HG03095 (cell line): ENCODE data around the gene RXRG.

Experiments
- ATAC-seq: cut with Tn5 transposase; IDR thresholded peaks from one replicate; pipeline ENCODE4 v1.9.1; 2021; ENCODE audit warnings: moderate library complexity; ENCODE audit not compliant: unreplicated experiment

Gene RXRG

DNA sequence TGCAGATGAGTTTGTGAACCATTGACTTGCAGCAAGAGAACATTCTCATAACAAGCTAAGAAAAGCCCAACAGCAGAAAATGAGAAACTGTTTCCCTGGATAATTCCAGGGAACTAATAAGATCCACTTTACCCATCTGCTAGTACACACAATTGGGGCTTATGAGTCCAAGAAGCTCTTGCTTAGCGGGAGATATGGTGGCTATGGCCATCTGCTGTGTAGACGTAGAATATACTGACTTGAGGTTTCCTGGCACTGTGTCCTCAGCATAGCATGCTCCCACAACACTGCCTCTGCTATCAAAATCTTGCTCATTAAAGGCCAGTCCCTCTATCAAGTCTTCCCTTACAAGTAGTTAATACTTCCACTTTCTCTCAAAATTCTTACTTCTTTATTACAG lies 6.8 kb upstream of the RXRG start:
- no peak for ATAC-seq

DNA sequence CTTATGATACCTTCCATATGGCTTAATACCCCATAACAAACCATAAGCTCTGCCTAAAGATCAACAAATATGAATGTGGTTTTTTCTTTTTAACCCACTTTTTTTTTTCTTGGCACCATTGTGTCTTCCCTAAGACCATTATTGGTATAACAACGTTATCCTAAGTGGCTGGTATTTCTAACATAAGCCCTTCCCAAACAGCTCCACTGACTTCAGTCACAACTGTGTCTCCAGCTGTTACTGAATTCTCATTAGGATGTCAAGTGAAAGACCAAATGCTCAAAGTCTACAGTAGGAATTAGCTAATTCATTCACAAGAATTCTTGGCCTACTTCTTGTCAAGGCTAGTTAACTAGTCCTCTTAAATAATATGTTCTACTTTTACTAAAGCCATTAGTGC lies 4.2 kb upstream of the RXRG start:
- ATAC-seq: no peak

DNA sequence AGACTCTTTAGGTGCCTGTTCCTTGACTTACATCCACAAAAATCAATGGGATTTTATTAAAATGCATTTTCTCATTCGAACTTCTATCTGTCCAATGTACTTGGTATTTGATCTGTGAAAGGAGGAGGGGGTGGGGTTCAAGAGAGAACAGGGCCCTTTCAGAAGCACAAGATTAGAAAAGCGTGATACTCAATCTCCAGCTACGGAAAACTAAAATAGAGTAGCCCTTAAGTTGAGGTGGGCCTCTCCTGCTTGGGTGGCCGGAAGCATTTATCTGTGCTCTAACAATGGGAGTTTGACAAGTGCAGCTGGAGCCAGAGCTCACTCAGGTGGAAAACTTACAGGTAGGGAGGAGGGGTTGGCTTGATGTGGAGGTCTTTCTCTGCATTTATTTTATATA lies 462 bp upstream of the RXRG start:
- no peak for ATAC-seq

DNA sequence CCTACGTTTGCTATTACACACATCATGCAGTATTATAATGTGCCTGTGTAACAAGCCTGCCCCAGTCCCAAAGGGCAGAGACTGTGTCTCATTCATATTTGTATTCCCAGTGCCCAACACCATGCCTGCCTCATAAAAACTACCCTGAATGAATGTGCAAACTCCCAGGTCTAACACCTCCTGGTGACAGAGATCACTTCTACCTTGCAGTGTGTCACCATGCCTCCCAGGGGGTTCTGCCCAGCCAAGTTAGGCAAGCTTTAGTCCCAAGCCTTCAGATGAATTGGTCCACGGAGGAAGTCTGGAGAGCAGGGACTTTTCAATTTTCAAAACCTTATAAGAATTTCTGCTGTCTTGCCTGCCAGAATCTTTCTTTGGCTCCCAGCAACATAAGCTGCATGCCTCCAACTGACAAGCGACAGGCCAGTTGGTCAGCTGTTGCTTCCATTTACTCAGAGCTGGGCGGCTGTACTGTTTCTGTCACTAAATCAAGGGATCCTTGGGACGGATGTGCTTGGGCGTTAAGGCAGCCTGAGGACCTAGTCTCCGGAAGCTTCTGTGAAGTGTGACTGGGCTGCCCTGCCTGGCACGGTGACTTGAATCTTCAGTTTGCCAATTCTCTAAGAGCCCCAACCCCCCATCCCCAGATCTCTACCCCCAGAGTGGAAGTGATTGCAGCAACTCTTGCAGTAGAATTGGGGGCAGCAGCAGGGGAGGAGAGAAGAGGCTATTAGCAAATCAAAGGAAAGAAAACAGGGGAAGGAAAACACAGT lies 1.2 kb downstream of the RXRG start:
- no peak for ATAC-seq

DNA sequence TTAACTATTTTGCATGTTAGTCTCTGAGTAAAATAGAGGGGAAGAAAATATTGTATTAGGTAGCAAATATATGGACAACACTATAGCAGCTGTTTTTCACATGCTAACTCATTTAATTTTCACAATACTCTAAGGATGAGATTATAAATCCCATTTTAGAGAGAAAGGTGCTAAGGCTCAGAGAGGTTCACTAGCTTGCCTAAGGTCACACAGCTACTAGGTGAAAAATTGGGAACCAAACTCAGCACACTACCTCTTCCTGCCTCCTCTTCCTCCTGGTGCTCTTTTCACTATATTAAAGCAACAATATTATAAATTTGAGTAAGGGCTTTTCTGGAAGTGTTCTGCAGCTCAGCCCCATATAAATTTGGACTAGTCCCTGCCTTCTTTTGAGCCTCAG lies 2.3 kb downstream of the RXRG start:
- ATAC-seq: no peak

DNA sequence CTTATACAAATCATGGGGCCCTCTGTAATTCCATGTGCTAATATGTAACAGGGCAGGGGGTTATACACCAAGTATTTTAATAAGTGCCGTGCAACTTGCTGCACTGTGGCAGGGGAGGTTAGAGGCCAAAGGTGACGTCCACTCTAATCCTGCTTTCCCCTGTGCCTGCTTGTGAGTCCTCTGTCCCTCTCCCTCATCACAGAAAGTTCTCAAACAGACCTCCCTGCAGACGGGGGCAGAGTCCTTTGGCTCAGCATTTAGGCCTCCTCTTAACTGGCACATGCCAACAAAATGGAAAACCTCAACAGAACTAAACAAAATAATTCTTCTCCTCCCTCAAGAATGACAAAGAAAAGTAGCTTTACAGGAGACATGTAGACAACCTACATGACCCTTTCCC lies 2.9 kb downstream of the RXRG start:
- ATAC-seq: no peak

DNA sequence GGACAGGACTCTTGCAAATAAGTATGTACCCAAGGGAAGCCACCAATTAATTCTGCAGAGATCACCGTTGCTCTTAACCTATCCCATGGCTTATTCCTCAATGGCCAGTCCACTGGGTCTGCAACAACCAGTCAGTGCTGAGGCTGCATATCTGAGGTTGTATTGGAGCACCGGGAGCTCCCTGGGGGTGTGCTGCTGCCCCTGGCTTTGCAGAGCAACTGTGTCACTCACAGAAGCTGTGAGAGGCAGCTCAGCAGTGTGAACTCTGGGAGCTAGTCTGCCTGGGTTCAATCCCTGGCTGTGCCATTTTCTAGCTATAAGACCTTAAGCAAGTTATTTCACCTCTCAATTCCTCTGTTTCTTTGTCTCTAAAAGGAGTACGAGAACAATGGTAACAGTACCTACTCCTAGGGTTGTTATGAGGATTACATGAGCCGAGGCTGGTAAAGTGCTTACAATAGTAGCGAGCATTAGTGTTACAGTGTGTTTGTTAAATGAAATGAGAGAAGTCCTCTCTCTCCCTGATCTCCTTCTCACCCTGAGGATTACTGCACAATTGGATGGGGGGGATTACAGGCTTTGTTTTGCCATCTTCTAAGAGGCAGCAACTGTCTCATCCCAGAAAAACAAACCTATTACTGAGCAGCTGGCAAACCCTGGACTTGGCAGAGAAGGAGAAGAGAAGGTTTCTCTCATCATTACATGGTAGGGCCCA lies 3.6 kb downstream of the RXRG start:
- ATAC-seq: no peak

DNA sequence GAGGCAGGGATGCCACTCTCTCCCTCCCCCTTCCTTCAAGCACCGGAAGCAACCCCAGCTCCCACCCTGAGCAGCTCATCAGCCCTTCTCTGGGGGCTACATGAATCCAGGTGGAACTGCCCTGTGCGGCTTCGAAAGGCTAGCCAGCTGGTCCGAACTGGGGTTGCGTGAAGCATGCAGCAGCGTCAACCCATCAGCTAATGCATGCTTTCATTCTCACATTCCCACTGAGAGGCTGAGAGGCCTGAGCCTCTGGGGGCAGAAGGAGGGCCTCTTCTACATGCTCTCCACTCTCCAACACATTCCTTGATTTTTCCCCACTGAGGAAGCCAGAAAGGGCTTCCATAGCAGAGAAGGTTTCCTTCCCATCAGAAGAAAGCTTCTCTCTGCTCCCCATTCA lies 5.6 kb downstream of the RXRG start:
- ATAC-seq: no peak

DNA sequence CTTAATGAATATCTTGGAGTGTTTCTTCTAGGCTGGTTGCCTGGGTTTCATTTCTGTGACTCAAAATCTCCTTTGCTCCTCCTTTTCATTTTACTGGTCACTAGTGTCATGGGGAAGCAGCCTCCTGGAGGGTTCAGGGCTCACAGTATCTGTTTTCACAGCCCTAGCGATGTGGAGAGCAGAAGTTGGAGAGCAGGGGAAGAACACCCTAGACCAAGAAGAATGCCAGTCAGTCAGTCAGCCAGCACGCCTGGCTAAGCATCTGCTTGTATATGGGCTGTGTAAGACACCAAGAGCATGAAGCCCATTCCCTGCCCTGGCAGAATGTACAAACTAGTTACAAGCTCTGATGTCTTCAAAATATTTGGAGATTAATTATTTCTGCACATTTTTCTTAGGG lies 7.9 kb downstream of the RXRG start:
- no peak for ATAC-seq

DNA sequence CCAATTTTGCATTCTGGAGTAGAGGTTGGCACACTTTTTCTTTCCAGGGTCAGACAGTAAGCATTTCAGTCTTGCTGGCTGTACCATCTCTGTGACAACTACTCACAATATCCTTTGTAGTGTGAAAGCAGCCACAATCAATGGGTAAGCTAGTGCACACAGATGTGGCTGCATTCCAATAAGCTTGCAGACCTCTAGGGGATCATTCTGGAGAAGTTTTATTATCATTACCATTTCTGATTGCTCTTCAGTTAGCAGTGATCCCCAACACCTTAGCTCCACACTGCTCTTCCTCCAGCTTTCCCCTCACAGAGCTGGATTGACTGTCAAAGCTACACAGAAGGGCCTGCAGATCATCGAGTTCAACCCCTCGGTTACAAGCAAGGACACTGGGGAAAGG lies 9.1 kb downstream of the RXRG start:
- no peak for ATAC-seq

DNA sequence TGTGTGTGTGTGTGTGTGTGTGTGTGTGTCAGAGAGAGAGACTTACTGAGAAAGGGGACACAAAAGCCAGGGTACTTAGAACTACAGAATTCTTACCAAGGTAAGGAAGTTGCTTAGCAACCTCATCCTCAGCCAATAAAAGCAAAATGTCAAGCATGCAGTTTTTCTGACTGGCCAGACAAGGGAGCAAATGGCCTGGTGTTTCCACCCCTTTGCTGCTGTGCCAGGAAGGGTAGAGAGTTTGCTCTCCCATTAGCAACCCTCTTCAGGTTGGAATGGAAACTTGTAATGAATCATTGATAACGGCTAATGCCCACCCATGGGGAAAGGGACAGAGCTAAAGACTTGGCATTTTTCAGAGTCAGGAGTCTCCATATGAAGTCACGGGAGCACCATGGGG lies 10.6 kb downstream of the RXRG start:
- ATAC-seq: no peak

DNA sequence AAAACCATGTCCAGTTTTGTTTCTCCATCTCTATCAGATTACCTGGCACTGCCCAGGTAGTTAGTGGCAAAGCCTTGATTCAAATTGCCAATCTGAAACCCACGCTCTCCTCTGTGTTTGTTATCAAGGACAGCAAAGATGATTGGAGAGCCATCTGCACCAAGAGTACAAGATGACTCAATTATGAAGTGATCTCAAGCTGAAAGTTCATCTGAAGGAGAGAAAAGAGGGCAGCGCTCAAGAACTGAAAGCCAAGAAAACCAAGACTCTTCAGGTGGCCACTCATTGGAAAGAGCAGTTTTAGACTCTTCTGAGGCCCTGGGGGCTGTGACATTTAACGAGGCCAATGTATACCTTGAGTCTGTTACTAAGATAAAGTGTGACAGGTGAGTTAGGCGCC lies 13.8 kb downstream of the RXRG start:
- ATAC-seq: peak; percentile 88

DNA sequence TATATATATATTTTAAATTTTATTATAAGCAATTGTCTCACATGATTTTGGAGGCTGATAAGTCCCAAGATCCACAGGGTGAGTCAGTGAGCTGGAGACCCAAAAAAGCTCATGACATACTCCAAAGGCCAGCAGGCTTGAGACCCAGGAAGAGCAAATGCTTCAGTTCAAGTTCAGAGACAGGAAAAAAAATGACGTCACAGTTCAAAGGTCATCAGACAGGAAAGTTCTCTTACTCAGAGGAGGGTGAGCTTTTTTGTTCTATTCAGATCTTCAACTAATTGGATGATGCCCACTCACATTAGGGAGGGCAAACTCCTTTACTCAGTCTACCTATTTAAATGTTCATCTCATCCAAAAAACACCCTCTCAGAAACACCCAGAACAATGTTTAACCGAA lies 18.2 kb downstream of the RXRG start:
- ATAC-seq: no peak

DNA sequence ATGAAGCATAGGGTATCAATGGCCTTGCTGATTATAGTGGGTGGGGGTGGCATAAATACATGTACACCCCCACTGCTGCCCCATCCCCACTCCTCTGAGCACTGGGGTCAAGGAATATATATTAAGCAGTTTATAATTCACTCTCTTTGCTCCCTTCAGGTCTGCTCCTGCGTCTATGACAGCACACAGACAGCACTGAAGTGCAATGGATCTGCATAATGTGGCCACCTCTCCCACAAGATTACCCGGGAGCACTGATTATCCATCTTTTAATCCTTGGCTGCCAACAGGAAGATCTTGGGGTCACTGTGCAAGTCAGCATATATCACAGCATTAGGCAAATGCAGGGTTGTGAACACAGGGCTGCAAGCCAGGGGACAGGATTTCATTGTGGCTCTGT lies 19.3 kb downstream of the RXRG start:
- no peak for ATAC-seq

DNA sequence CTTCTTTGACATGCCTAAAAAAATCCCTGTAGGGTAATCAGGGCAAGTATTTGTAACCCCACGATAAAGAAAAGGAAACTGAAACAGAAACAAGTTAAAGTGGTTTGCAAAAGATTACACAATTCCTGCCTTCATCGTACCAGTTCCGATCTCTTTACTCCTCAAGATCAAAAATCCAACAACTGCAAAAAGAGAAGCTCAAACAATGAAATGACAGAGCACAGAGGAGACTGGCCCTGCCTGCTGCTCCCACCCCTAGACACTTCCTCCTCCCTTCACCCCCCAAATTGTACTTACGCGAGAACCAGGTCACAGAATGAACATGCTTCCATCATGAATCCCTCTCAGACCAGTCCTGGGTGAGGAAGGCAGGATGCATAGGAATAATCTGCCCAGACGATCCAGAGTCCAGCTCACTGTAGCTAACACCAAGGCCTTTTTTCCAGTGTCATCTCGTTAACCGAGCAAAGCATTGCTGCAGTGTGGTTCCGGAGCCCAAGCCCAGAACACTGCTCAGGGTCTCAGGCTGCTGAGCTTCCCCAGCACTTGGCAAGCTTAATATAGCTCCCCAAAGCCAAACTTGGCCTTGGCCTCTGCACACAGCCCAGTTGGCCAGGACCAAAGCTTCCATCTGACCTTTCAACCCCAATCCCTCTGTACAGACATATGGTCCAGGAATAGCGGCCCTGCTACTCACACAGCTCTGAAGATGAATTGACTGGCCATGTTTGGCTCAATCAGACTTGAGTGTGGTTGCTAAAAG lies 20.3 kb downstream of the RXRG start:
- no peak for ATAC-seq

DNA sequence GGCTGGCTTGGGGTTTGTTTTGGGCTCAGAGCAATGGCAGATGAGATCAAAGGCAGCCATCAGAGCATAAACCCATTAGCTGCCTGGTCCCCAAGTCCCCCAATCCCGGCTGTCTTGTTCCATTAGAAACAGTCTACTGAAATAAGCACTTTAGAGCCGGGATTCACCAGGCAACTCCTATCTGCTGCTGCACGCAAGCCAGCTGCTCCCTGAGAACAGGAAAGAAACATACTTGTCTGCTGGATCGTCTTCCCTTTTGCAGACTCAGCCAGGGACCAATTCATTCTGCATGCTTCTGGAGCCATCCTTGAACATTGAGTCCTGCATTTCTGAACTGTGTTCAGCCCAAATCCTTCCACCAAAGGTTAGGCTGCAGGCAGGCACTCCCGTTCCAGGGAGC lies 21.8 kb downstream of the RXRG start:
- no peak for ATAC-seq

DNA sequence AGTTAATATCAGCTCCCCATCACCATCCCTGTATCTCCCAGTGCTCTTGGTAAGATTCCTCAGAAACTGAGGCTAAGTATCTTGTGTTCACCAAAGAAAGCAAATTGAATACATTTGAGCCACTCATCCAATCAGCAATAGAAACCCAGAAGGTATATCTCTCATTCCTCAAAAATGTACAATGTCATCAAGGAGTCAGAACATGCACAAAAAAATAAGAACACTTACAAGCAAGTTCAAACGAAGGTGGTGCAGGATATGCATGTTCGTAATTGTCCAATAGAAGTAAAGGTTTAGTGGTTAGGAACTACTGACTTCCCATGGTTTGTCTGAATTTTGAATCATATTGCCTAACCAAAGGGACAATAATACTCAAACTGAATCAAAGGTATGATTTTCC lies 24.3 kb downstream of the RXRG start:
- ATAC-seq: no peak

DNA sequence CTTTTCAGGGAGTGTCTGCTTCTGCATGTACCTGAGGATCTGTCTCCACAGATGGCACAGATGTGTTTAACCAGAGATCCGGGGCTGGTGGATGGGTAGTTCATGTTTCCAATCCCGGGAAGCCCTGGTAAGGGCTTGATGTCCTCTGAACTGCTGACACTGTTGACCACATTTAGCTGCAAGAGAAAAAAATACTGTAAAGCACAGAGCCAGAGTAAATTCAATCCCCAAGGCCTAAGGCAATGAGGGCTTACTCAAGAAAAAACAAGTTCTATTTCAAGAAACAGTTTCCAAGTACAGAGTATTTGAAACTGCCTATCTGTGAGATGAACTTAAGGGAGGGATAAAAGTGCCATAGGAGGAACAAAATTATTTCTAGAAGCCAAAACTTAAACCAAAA lies 25.1 kb downstream of the RXRG start:
- no peak for ATAC-seq

DNA sequence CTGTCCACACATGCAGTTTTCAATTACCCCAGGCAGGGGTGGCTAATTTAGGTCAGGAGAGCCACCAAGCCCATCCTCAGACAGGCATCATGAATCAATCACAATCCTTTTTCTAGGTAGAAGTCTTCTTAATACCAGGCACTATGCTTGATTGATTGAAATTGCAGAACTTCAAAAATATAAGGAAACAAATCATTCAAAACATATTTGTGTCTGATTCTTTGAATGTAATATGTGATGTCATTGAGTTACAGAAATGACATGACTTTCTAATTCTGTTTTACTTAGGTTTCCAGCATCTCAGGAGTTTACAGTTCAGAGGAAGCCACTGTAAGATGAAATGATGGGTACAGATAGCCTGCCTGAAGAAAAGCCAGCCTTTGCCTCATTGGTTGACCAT lies 26.7 kb downstream of the RXRG start:
- ATAC-seq: no peak

DNA sequence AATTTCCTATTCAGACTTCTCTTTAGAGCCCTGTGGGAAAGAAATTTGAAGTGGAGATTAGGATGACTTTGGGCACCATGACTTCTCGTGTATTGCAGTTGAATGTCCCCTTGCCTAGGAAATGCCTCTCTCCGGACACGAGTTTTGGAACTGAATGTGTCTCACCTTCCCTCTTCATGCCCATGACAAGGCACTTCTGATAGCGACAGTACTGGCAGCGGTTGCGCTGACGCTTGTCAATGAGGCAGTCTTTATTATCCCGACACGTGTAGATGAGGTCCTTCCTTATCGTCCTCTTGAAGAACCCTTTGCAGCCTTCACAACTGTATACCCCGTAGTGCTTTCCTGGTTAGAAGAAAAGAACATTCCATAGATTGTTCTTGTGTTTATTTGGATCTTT lies 28.1 kb downstream of the RXRG start:
- no peak for ATAC-seq

DNA sequence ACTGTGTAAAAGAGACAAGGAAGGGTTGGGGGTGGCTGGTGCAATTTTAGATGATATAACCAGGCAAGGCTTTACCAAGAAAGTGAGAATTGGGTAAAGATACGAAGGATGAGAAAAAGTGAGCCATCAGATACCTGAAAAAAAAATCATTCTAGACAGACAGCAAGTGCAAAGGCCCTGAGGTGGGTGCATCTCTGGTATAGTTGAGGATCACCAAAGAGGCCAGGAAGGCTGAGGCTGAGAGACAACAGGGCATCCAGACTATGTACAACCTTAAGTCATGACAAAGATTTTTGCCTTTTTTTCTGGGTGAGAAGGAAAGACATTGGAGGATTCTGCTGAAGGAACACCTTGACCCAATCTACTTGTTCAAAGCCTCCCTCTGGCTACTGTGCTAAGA lies 29.9 kb downstream of the RXRG start:
- no peak for ATAC-seq

DNA sequence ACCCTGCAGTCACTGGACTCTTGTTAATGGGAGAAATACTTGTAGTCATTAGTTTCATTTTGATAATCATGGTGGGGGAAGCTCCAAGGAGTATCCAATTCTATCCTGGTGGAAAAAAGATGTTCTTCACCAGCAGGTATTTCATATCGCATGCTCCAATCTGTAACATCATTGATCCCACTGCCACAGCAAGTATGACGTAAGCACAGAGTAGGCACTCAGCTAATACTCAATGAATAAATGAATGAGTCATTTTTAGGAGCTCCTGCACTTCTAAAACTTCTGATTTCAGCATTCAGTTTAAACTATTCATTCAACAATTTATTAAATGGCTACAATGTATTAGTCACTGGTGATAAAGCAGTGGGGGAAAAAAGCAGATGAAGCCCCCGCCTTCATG lies 30.3 kb downstream of the RXRG start:
- ATAC-seq: no peak
